A673 (cell line): ENCODE data around the gene PMFBP1.

Experiments
- CTCF ChIP-seq: fragments of 300-800, 200-600 bp; sonication (generic); conservative IDR thresholded peaks from 2 replicates; pipeline ENCODE4 v1.5.1; 2017; ENCODE audit warnings: low read depth, mild to moderate bottlenecking, antibody characterized with exemption, low read length, moderate library complexity, mixed read lengths
- EZH2 ChIP-seq: fragments of 200-600 bp; sonication (generic); IDR thresholded peaks from 2 replicates; pipeline ENCODE4 v1.6.1; 2017; ENCODE audit warnings: borderline replicate concordance, low read depth, mild to moderate bottlenecking, mixed read lengths, antibody characterized with exemption, low read length; ENCODE audit not compliant: poor library complexity, severe bottlenecking

- TF ChIP-seq CTCF: no peak
- no peak for TF ChIP-seq EZH2
Observed at GRCh38 chr16:72137380-72138063, 34.4 kb downstream of the PMFBP1 start.
